ENCODE data around the gene DDX59. TPM values are rescaled to one million over a fixed set of nuclear protein-coding genes. Genes with fewer than 3 reads are reported as not detected.

The DDX59 gene
- total RNA-seq, 1 experiment from 2014 or later: 16.0 TPM

- ChIA-PET POLR2A (interaction anchor here (0.8 to 1.3 kb wide), 2 partner anchors 10 to 431 kb away, joined by 3 read pairs; no protein-coding TSS in a partner anchor), RAD21 (ENCODE audit: low non-redundant PET in 1 of 2, low total read pairs in 2 of 2, uncharacterized antibody in 2 of 2, unreplicated experiment in 2 of 2) (no interaction called here), CTCF (no interaction called here)
- H3K27me3 ChIP-seq (ENCODE audit: insufficient read depth, low read length): no peaks in the 10 kb centered on the region
- ATAC-seq: no peak
- H3K4me1 ChIP-seq (ENCODE audit: control insufficient read depth in 1 of 2, insufficient read depth in 2 of 2, low read length in 2 of 2): peaks cover 20 to 46% of the 10 kb centered on the region in 2 experiments
- H3K9me2 ChIP-seq (ENCODE audit: insufficient read depth): no peaks in the 10 kb centered on the region
- no peak overlapping the region for H3K4me2 ChIP-seq (ENCODE audit: low read length)
- no TSS peak for BruUV-seq (replicated peaks)
- no peaks in the 10 kb centered on the region for H3K9me3 ChIP-seq (ENCODE audit: control insufficient read depth in 1 of 2, insufficient read depth in 1 of 2, low read depth in 1 of 2, low read length in 2 of 2)
- no peak overlapping the region for H3K27ac ChIP-seq (ENCODE audit: low read depth, low read length)
- H3K9ac ChIP-seq (ENCODE audit: low read length): no peak overlapping the region
- H3K36me3 ChIP-seq (ENCODE audit: control insufficient read depth in 1 of 2, insufficient read depth in 2 of 2, low read length in 2 of 2): peaks cover 0 to 6% of the 10 kb centered on the region in 2 experiments; a peak in 1 of 4 replicates
- intact Hi-C loops (cut with micrococcal nuclease): no loop called here
- H3K4me3 ChIP-seq (replicated peaks in 1 of 2; ENCODE audit: low read depth in 1 of 2, low read length in 2 of 2): no peak overlapping the region
- no peak overlapping the region for H2AFZ ChIP-seq (ENCODE audit: low read depth, low read length, poor library complexity, severe bottlenecking)
- no peaks in the 10 kb centered on the region for H3K79me2 ChIP-seq (ENCODE audit: insufficient read depth, low read length)
- H4K20me1 ChIP-seq (ENCODE audit: insufficient read depth): no peaks in the 10 kb centered on the region
- DNase-seq (ENCODE audit: low read depth, low spot score): no peak
- TF ChIP-seq RAD21 (IDR thresholded peaks at IDR 0.05; ENCODE audit: low read depth): no peak
- no peak for TF ChIP-seq CTCF (IDR thresholded peaks at IDR 0.05 in 2 of 3, conservative IDR thresholded peaks at IDR 0.05 in 1 of 3; ENCODE audit: borderline replicate concordance in 1 of 3, insufficient read depth in 1 of 3, low read depth in 2 of 3, low read length in 2 of 3)
- no peak for TF ChIP-seq FOSL1 (IDR thresholded peaks at IDR 0.05; ENCODE audit: low read depth)
- no peak for TF ChIP-seq EZH2phosphoT487 (IDR thresholded peaks at IDR 0.05; ENCODE audit: borderline replicate concordance)
- TF ChIP-seq ATF3 (IDR thresholded peaks at IDR 0.05): no peak
- no peak for TF ChIP-seq REST (IDR thresholded peaks at IDR 0.05; ENCODE audit: low read depth)
- TF ChIP-seq EGR1 (IDR thresholded peaks at IDR 0.05; ENCODE audit: low read depth): no peak
- TF ChIP-seq JUND (IDR thresholded peaks at IDR 0.05): no peak
- no peak for TF ChIP-seq TCF7L2 (IDR thresholded peaks at IDR 0.05; ENCODE audit: borderline replicate concordance, extremely low read depth, insufficient read depth, insufficient read length)
- TF ChIP-seq ZFX (IDR thresholded peaks at IDR 0.05): no peak
- no peak for TF ChIP-seq POLR2A (IDR thresholded peaks at IDR 0.05; ENCODE audit: borderline replicate concordance, extremely low read depth, insufficient read depth, insufficient read length)
- no peak for TF ChIP-seq CEBPB (IDR thresholded peaks at IDR 0.05; ENCODE audit: low read depth)
- TF ChIP-seq SP1 (IDR thresholded peaks at IDR 0.05; ENCODE audit: low read depth): no peak
- TF ChIP-seq EZH2 (IDR thresholded peaks at IDR 0.05): no peak
- TF ChIP-seq ZNF274 (IDR thresholded peaks at IDR 0.05; ENCODE audit: low read depth, low read length): no peak
- no peak for TF ChIP-seq ELF1 (IDR thresholded peaks at IDR 0.05; ENCODE audit: borderline replicate concordance, low read depth)
- TF ChIP-seq CBX3 (IDR thresholded peaks at IDR 0.05; ENCODE audit: low read depth): no peak
- no peak for TF ChIP-seq ZBTB33 (IDR thresholded peaks at IDR 0.05; ENCODE audit: extremely low read depth, insufficient replicate concordance, low read length)
- TF ChIP-seq MAX (IDR thresholded peaks at IDR 0.05): no peak
- no peak for TF ChIP-seq POLR2AphosphoS5 (IDR thresholded peaks at IDR 0.05; ENCODE audit: low read depth, low read length)
Measured at GRCh38 chr1:200658037-200658818, 11.5 kb downstream of the DDX59 start.
